BE2C (cell line): ENCODE data around the gene ATP2B1.
A peak's percentile ranks its signal among the peaks of the same experiment; 100 is the strongest.

ENCODE experiments used
- DNase-seq: peaks from one replicate; pipeline ENCODE4 v3.0.0-alpha.2; 2020
- H3K27me3 ChIP-seq: fragments of 250-450 bp; sonication (Bioruptor Pico); 2 replicates; pipeline ENCODE4 v1.5.1; 2020; ENCODE audit warnings: mild to moderate bottlenecking
- H3K36me3 ChIP-seq: fragments of 250-450 bp; sonication (Bioruptor Pico); 2 replicates; pipeline ENCODE4 v1.5.1; 2020; ENCODE audit warnings: mild to moderate bottlenecking
- H3K4me1 ChIP-seq: fragments of 250-450 bp; sonication (Bioruptor Pico); 2 replicates; pipeline ENCODE4 v1.5.1; 2020
- H3K4me3 ChIP-seq: 2 replicates; pipeline ENCODE4 v1.5.1; 2011; ENCODE audit warnings: low read depth, low read length
- H3K9me3 ChIP-seq: fragments of 250-450 bp; sonication (Bioruptor Pico); 2 replicates; pipeline ENCODE4 v1.5.1; 2020
- CTCF ChIP-seq: IDR thresholded peaks from 2 replicates; pipeline ENCODE4 v1.5.1; 2012; ENCODE audit warnings: mild to moderate bottlenecking, low read depth, low read length

The ATP2B1 gene

GRCh38 chr12:89663577-89664357 lies 44.9 kb downstream of the ATP2B1 start:
- peak; percentile 23 for DNase-seq
- Histone ChIP-seq H3K4me1 (peaks cover 10% of the 10 kb centered on the region), H3K4me3 (peak overlapping the region; percentile 18; the same call in 1 of the 2 replicates), H3K9me3 (no peaks in the 10 kb centered on the region), H3K27me3 (no peaks in the 10 kb centered on the region), H3K36me3 (no peaks in the 10 kb centered on the region)
- no peak for TF ChIP-seq CTCF

- H3K4me3 ChIP-seq = no peak overlapping the region
- DNase-seq = no peak
- H3K4me1 ChIP-seq = peaks cover 10% of the 10 kb centered on the region
- no peaks in the 10 kb centered on the region for H3K9me3 ChIP-seq
- H3K27me3 ChIP-seq = no peaks in the 10 kb centered on the region
- no peak for TF ChIP-seq CTCF
- no peaks in the 10 kb centered on the region for H3K36me3 ChIP-seq
Measured at GRCh38 chr12:89662623-89663022, 46.0 kb downstream of the ATP2B1 start.

DNA sequence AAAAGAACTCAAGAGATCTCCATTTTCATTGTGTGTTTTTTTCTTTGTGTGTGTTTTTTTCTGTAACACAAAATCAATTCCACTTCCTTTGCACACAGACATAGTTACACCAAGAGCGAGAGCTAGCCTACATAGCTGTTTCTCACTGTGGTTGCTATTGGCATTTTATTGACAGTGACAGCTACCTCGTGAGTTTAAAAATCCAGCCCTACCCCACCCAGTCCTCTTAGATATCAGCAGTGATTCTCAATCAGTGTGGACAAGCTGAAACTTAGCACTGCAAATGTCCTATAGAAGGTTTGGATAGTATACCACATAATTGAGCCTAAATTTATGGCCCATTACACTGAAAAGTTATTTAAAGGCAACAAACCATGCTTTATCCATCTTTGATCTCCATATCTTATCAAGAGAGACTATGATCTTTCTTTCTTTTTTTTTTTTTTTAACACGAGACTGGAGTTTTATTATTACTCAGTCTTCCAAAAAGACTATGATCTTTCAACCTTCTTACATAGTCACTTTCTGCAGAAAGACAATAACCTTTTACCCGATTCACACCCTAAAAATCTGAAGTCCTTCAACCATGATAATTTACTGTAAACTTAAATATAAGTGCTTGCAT lies 46.8 kb downstream of the ATP2B1 start:
- no peaks in the 10 kb centered on the region for H3K27me3 ChIP-seq

DNA sequence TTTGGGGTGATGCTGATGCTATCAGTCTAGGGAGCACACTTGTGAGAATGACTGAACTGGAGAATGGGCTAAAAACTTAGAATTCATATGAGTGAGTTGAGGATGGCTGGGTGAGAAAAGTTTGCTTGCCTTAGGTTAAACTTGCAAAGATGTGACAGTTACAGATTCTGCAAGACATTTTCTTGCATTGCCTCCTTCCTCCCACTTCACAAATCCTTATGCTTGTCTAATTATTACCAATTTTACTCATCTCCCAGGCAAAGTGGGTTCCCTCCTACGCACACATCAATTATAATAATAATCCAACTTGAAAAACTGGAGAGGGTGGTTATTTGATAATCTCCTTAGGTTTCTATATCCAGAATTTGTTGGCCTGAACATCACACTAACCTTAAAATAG lies 50.9 kb downstream of the ATP2B1 start:
- no peaks in the 10 kb centered on the region for H3K27me3 ChIP-seq
- no peak for TF ChIP-seq CTCF
- H3K9me3 ChIP-seq = no peaks in the 10 kb centered on the region
- DNase-seq = no peak
- no peak overlapping the region for H3K4me3 ChIP-seq
- H3K4me1 ChIP-seq = peaks cover 3% of the 10 kb centered on the region; the same call in 1 of the 2 replicates
- H3K36me3 ChIP-seq = no peaks in the 10 kb centered on the region

More for the DNA sequence above, 46.8 kb downstream of the ATP2B1 start:
- no peak for DNase-seq
- Histone ChIP-seq H3K4me3 (no peak overlapping the region), H3K9me3 (no peaks in the 10 kb centered on the region), H3K4me1 (peaks cover 10% of the 10 kb centered on the region), H3K36me3 (no peaks in the 10 kb centered on the region)
- no peak for TF ChIP-seq CTCF

DNA sequence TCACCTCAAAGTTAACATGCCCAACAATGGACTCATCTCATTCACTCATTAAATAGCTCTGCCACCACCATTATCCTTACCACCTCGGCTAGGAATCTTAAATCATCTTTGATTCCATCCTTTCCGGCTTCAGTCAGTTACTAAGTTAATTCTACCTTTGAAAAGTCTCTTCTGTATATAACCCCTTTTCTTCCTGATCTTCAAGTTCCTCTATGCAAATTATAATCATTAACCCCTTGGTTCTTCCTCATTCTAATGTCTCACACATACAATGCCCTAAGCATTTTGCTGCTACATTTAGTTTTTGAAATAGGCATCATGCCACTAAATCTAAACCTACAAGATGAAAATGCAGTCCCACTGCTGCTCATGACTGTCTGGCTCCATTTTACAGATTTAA lies 51.6 kb downstream of the ATP2B1 start:
- Histone ChIP-seq H3K36me3 (no peaks in the 10 kb centered on the region), H3K9me3 (no peaks in the 10 kb centered on the region), H3K4me3 (no peak overlapping the region), H3K4me1 (no peaks in the 10 kb centered on the region), H3K27me3 (no peaks in the 10 kb centered on the region)
- TF ChIP-seq CTCF = no peak
- no peak for DNase-seq

- Histone ChIP-seq H3K27me3 (no peaks in the 10 kb centered on the region), H3K36me3 (no peaks in the 10 kb centered on the region), H3K4me3 (no peak overlapping the region), H3K9me3 (no peaks in the 10 kb centered on the region), H3K4me1 (no peaks in the 10 kb centered on the region)
- no peak for TF ChIP-seq CTCF
- no peak for DNase-seq
Measured at GRCh38 chr12:89655841-89656240, 52.8 kb downstream of the ATP2B1 start.
